GM23338 (cell line): Measurements from ENCODE around the gene DCLK1. TPM values are rescaled to one million over a fixed set of nuclear protein-coding genes. Genes with fewer than 3 reads are reported as not detected.

Experiments
- ATAC-seq: fragments of 200-7000 bp; cut with Tn5 transposase; 3 replicates; pipeline ENCODE4 v1.9.1; 2020
- DNase-seq: peaks from one replicate; pipeline ENCODE4 v3.0.0-alpha.2; 2015; ENCODE audit warnings: low spot score
- H2AFZ ChIP-seq: fragments of 200-600 bp; sonication (generic); 2 replicates; pipeline ENCODE4 v1.8.0; 2016; ENCODE audit warnings: antibody characterized with exemption, mild to moderate bottlenecking, moderate library complexity
- H3F3A ChIP-seq: fragments of 200-600 bp; sonication (generic); replicated peaks from 2 replicates; pipeline ENCODE4 v1.8.0; 2017; ENCODE audit warnings: antibody characterized with exemption, mixed run types, low read depth
- H3K27ac ChIP-seq: fragments of 200-600 bp; sonication (generic); 2 replicates; pipeline ENCODE4 v1.6.1; 2016; ENCODE audit warnings: low read depth
- H3K27me3 ChIP-seq: fragments of 200-600 bp; sonication (generic); 2 replicates; pipeline ENCODE4 v1.8.0; 2016; ENCODE audit warnings: mild to moderate bottlenecking, mixed run types, moderate library complexity; ENCODE audit not compliant: insufficient read depth
- H3K36me3 ChIP-seq: fragments of 200-600 bp; sonication (generic); 2 replicates; pipeline ENCODE4 v1.8.0; 2016; ENCODE audit warnings: mild to moderate bottlenecking; ENCODE audit not compliant: insufficient read depth
- H3K4me1 ChIP-seq: fragments of 200-600 bp; sonication (generic); 2 replicates; pipeline ENCODE4 v1.8.0; 2016; ENCODE audit warnings: mild to moderate bottlenecking, moderate library complexity; ENCODE audit not compliant: insufficient read depth
- H3K4me2 ChIP-seq: fragments of 200-600 bp; sonication (generic); 2 replicates; pipeline ENCODE4 v1.7.1; 2017; ENCODE audit warnings: mixed run types
- H3K4me3 ChIP-seq: fragments of 200-600 bp; sonication (generic); 2 replicates; pipeline ENCODE4 v1.6.1; 2016; ENCODE audit warnings: mixed run types
- H3K79me2 ChIP-seq: fragments of 200-600 bp; sonication (generic); replicated peaks from 2 replicates; pipeline ENCODE4 v1.8.0; 2017; ENCODE audit warnings: mild to moderate bottlenecking; ENCODE audit not compliant: insufficient read depth
- H3K9me2 ChIP-seq: fragments of 200-600 bp; sonication (generic); 2 replicates; pipeline ENCODE4 v1.8.0; 2017; ENCODE audit not compliant: insufficient read depth
- H4K20me1 ChIP-seq: fragments of 200-600 bp; sonication (generic); replicated peaks from 2 replicates; pipeline ENCODE4 v1.8.0; 2017; ENCODE audit warnings: mild to moderate bottlenecking; ENCODE audit not compliant: insufficient read depth
- H3K27ac Mint-ChIP-seq: 2 replicates; pipeline ENCODE4 v1.8.0; 2020; ENCODE audit warnings: inconsistent platforms, mild to moderate bottlenecking, moderate library complexity, mixed read lengths
- H3K27me3 Mint-ChIP-seq: 3 replicates; pipeline ENCODE4 v1.8.0; 2022; ENCODE audit warnings: low read depth, mild to moderate bottlenecking, moderate library complexity, mixed read lengths, inconsistent platforms; ENCODE audit not compliant: insufficient read depth, poor library complexity
- H3K36me3 Mint-ChIP-seq: 3 replicates; pipeline ENCODE4 v1.8.0; 2021; ENCODE audit warnings: low read depth, mild to moderate bottlenecking, inconsistent platforms, moderate library complexity, mixed read lengths
- H3K4me1 Mint-ChIP-seq: 3 replicates; pipeline ENCODE4 v1.8.0; 2020; ENCODE audit warnings: mild to moderate bottlenecking, inconsistent platforms, mixed read lengths
- H3K4me3 Mint-ChIP-seq: 3 replicates; pipeline ENCODE4 v1.8.0; 2021; ENCODE audit warnings: moderate library complexity, mild to moderate bottlenecking, inconsistent platforms, mixed read lengths
- H3K9me3 Mint-ChIP-seq: 3 replicates; pipeline ENCODE4 v1.8.0; 2020; ENCODE audit warnings: moderate library complexity, mild to moderate bottlenecking, inconsistent platforms, mixed read lengths
- CREB1 ChIP-seq: fragments of 250-450 bp; sonication (Bioruptor Pico); IDR thresholded peaks from 2 replicates; pipeline ENCODE4 v1.5.0; 2020; ENCODE audit warnings: low read depth, mild to moderate bottlenecking, moderate library complexity
- EZH2 ChIP-seq: fragments of 200-600 bp; sonication (generic); IDR thresholded peaks from one replicate; pipeline ENCODE4 v1.8.0; 2017; ENCODE audit warnings: antibody characterized with exemption, mild to moderate bottlenecking, low read depth; ENCODE audit not compliant: unreplicated experiment
- POLR2AphosphoS5 ChIP-seq: IDR thresholded peaks from 2 replicates; pipeline ENCODE4 v1.6.1; 2016; ENCODE audit warnings: antibody characterized with exemption, low read depth
- STAT1 ChIP-seq: IDR thresholded peaks from one replicate; pipeline ENCODE4 v1.6.1; 2016; ENCODE audit warnings: antibody characterized with exemption; ENCODE audit not compliant: unreplicated experiment
- ZNF114 ChIP-seq: fragments of 250-450 bp; sonication (Bioruptor Pico); IDR thresholded peaks from 2 replicates; pipeline ENCODE4 v1.5.0; 2020; ENCODE audit warnings: mild to moderate bottlenecking, moderate library complexity
- ZNF331 ChIP-seq: fragments of 250-450 bp; sonication (Bioruptor Pico); IDR thresholded peaks from 2 replicates; pipeline ENCODE4 v1.5.0; 2020; ENCODE audit warnings: low read depth, mild to moderate bottlenecking, moderate library complexity
- ZNF462 ChIP-seq: fragments of 250-450 bp; sonication (Bioruptor Pico); IDR thresholded peaks from 2 replicates; pipeline ENCODE4 v1.5.0; 2020; ENCODE audit warnings: mild to moderate bottlenecking, moderate library complexity
- polyA plus RNA-seq: library from polyadenylated mRNA; unstranded; fragments of >200 nt; fragmentation: Nextera tagmentation; extraction: Ambion mirVana; gene quantifications from 2 replicates; pipeline ENCODE4 v1.2.1, GENCODE V29; 2016
- total RNA-seq: library from RNA; depleted of rRNA; stranded (reverse); fragments of >200 nt; shearing (Covaris generic); gene quantifications from 2 replicates; pipeline ENCODE4 v1.2.3, GENCODE V29; 2014
- TF ChIP-seq, protein P1 (sequence below): IDR thresholded peaks from one replicate; pipeline ENCODE4 v1.6.1; 2018; ENCODE audit warnings: antibody characterized with exemption; ENCODE audit not compliant: unreplicated experiment
- TF ChIP-seq, protein P2 (sequence below), 2 experiments: fragments of 200-600 bp in 1 of 2; sonication (generic) in 1 of 2; conservative IDR thresholded peaks; 2 replicates each; pipeline versions ENCODE4 v1.5.1 to v1.6.1; 2016 to 2017; ENCODE audit warnings: antibody characterized with exemption in 2 of 2, low read depth in 2 of 2, mild to moderate bottlenecking in 2 of 2, moderate library complexity in 1 of 2

DCLK1 gene
- total and polyA plus RNA-seq, 2 experiments from 2014 or later, result 13.1 to 57.7 TPM

- TF ChIP-seq, protein P1, sequence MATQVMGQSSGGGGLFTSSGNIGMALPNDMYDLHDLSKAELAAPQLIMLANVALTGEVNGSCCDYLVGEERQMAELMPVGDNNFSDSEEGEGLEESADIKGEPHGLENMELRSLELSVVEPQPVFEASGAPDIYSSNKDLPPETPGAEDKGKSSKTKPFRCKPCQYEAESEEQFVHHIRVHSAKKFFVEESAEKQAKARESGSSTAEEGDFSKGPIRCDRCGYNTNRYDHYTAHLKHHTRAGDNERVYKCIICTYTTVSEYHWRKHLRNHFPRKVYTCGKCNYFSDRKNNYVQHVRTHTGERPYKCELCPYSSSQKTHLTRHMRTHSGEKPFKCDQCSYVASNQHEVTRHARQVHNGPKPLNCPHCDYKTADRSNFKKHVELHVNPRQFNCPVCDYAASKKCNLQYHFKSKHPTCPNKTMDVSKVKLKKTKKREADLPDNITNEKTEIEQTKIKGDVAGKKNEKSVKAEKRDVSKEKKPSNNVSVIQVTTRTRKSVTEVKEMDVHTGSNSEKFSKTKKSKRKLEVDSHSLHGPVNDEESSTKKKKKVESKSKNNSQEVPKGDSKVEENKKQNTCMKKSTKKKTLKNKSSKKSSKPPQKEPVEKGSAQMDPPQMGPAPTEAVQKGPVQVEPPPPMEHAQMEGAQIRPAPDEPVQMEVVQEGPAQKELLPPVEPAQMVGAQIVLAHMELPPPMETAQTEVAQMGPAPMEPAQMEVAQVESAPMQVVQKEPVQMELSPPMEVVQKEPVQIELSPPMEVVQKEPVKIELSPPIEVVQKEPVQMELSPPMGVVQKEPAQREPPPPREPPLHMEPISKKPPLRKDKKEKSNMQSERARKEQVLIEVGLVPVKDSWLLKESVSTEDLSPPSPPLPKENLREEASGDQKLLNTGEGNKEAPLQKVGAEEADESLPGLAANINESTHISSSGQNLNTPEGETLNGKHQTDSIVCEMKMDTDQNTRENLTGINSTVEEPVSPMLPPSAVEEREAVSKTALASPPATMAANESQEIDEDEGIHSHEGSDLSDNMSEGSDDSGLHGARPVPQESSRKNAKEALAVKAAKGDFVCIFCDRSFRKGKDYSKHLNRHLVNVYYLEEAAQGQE, result no peak
Measured at GRCh38 chr13:35945368-35945767, 185.8 kb downstream of the DCLK1 start (continued).

DNA sequence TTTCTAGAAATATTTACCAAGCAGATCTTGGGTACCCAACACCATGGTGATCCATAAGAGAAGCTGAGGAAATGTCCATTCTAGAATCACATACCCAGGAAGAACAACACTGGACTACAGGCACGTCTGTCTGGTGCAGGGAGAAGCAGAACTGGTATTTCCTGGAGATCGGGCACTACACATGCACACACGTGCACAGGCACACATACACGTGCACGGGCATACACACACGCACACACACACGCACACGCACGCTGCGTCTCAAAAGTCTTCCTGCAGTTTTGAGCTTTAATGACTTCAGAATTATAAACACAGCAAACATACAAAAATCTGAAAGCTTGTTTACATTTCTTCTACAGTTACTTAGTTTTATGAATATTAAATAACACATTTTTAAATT, 189.8 kb downstream of the DCLK1 start:
- no peaks in the 10 kb centered on the region for H3K27me3 ChIP-seq
- peaks cover 9% of the 10 kb centered on the region for H3K27me3 Mint-ChIP-seq
- H4K20me1 ChIP-seq, result no peaks in the 10 kb centered on the region
- no peak overlapping the region for H3K27ac Mint-ChIP-seq
- no peaks in the 10 kb centered on the region for H3F3A ChIP-seq
- no peak overlapping the region for H3K4me2 ChIP-seq
- no peak for ATAC-seq
- 0 out of 2 replicates have a peak, but pooled peaks cover 4% of the 10 kb centered on the region for H3K36me3 ChIP-seq
- no peak overlapping the region for H2AFZ ChIP-seq
- H3K27ac ChIP-seq, result no peak overlapping the region
- DNase-seq, result no peak
- H3K9me2 ChIP-seq, result peaks cover 19% of the 10 kb centered on the region; the same call in 1 of the 2 replicates
- no peak overlapping the region for H3K4me3 Mint-ChIP-seq
- peaks cover 2% of the 10 kb centered on the region for H3K4me1 ChIP-seq
- peaks cover 10% of the 10 kb centered on the region for H3K9me3 Mint-ChIP-seq
- H3K36me3 Mint-ChIP-seq, result peaks cover 9% of the 10 kb centered on the region
- no peaks in the 10 kb centered on the region for H3K79me2 ChIP-seq
- H3K4me1 Mint-ChIP-seq, result peaks cover under 1% of the 10 kb centered on the region; the same call in 1 of the 3 replicates
- no peak overlapping the region for H3K4me3 ChIP-seq
- TF ChIP-seq, protein P1, result no peak
- TF ChIP-seq ZNF331 (CRISPR knock-in tag), result no peak
- TF ChIP-seq EZH2, result no peak
- TF ChIP-seq CREB1 (CRISPR knock-in tag), result no peak
- no peak for TF ChIP-seq POLR2AphosphoS5
- no peak for TF ChIP-seq ZNF114 (CRISPR knock-in tag)
- no peak for TF ChIP-seq STAT1
- TF ChIP-seq ZNF462 (CRISPR knock-in tag), result no peak
- TF ChIP-seq, protein P2, sequence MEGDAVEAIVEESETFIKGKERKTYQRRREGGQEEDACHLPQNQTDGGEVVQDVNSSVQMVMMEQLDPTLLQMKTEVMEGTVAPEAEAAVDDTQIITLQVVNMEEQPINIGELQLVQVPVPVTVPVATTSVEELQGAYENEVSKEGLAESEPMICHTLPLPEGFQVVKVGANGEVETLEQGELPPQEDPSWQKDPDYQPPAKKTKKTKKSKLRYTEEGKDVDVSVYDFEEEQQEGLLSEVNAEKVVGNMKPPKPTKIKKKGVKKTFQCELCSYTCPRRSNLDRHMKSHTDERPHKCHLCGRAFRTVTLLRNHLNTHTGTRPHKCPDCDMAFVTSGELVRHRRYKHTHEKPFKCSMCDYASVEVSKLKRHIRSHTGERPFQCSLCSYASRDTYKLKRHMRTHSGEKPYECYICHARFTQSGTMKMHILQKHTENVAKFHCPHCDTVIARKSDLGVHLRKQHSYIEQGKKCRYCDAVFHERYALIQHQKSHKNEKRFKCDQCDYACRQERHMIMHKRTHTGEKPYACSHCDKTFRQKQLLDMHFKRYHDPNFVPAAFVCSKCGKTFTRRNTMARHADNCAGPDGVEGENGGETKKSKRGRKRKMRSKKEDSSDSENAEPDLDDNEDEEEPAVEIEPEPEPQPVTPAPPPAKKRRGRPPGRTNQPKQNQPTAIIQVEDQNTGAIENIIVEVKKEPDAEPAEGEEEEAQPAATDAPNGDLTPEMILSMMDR (conservative IDR thresholded peaks at IDR 0.05; ENCODE audit: low read depth in 2 of 2), result no peak
